ENCODE data around the gene GJD4.

GJD4 gene

DNA sequence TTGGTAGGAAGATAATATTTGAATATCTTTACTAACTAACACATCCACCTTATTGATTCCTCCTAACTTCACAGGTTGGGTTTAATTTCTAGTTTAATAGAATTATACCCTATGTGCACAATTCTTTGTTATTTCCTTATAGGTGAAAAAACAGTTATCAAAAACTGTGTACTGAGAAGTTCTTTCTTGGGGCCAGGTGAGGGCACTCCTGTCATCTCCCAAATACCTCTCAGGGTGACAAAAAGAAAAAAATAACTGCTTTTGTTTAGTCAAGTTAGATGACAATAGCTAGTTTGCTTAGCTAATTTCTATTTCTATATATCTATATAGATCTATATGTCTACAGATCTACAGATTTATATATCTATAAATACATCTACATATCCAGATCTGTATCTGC is 26.9 kb downstream of the GJD4 start:
- DNase-seq: no peak

DNA sequence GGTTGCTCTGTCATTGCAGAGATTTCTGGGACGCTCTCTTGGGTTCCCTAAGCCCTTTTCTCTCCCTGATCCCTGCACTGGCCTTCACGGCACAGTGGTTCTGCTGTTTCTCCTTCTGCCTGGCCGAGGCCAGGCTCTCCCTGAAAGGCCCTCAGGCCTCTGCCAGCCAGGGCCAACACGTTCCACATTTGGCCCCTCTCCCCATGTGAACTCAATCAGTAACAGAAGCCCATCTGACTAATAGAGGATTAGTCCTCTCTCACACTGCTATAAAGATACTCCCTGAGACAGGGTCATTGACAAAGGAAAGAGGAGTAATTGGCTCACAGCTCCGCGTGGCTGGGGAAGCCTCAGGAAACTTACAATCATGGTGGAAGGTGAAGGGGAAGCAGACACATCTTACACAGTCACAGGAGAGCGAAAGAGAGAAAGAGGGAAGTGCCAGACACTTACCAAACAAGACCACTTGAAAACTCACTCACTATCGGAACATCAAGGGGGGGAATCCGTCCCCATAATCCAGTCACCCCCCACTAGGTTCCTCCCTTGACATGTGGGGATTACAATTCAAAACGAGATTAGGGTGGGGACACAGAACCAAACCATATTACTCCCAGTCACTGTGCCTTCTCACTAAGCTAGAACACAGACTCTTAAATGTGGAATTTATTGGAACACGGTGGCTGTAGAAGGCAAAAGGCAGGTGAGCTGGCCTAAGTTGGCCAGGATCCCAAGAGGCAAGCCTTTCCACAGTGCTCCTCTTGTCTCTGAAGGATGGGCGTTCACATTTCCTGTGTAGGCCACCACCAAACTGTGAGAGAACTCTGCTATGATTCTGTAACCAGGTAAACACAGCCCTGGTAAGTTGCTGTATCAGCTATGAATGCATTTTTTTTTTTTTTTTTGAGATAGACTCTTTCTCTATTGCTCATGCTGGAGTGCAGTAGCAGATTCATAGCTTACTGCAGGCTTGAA is 28.2 kb downstream of the GJD4 start:
- DNase-seq: no peak

DNA sequence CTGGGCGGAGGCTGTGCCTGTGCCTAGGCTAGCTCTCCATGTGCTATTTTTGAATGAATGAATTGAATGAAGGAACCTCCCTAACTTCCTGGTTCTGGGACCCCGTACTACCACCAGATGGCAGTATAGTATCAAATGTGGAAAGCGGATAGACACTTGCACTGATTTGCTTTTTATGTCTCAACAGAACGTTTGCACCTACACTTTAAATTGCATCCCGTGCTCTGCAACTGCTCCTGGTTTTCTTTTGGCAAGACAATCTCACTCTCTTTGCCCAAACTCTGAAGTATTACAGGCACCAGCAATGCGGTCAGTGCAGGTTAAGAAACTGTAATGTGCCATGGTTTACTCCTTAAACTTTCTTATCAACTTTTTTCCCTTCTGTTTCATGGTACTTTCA is 30.4 kb downstream of the GJD4 start:
- DNase-seq: peak in 1 of 2 donors; percentile 45

DNA sequence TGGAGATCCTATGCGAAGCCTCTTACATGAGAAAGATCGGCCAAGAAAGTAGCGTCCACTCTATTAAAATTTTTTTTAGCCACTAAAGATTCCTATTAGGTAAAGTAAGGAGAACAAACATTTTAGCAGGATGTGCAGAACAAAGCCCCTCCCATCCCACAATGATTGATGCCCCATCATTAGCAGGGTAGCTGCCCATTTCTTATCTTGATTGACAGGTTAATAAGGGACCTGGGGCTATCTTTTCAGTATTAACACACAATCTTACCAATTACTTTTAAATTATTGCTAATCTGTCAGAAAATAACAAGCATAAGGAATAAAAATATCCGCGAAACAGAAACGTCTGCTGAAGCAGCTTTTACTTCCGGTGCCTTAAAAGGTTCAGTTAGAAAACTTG is 31.8 kb downstream of the GJD4 start:
- DNase-seq: no peak

DNA sequence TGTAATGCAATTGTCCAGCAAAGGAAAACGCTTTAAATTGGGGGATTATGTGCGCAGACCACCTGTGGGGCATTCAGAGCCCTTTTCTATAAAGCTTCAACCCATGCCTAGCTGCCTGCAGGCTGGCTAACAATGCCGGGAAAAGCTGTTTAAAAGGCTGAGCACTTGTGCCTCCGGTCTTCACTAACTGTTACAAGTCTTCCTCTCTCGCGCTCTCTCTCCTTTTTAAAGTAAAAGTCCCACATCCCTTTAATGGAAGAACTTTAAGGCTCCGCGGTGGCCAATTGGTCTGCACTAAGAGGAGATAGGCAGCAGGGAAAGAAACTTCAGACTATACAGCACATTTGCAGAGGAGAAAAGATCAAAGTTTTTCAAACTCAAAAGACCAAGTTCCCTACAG is 32.3 kb downstream of the GJD4 start:
- no peak for DNase-seq

DNA sequence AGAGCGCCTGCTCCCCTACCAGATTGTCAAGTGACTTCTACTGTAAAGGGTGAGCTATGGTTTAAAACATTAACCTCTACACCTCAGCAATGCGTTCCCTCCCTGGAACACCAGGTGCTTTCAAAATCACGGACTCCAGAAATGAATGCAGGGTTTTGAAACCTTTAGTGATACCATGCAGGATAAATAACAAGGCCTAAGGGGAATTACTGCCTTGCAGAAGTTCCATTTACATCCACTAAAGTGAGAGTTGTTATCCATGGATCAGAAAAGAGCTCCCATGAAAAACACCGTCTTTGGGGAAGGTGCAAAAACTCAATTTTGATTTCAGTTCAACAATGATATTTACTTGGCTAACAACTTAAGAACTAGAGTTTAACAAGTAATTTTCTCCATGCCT is 33.0 kb downstream of the GJD4 start:
- no peak for DNase-seq

DNA sequence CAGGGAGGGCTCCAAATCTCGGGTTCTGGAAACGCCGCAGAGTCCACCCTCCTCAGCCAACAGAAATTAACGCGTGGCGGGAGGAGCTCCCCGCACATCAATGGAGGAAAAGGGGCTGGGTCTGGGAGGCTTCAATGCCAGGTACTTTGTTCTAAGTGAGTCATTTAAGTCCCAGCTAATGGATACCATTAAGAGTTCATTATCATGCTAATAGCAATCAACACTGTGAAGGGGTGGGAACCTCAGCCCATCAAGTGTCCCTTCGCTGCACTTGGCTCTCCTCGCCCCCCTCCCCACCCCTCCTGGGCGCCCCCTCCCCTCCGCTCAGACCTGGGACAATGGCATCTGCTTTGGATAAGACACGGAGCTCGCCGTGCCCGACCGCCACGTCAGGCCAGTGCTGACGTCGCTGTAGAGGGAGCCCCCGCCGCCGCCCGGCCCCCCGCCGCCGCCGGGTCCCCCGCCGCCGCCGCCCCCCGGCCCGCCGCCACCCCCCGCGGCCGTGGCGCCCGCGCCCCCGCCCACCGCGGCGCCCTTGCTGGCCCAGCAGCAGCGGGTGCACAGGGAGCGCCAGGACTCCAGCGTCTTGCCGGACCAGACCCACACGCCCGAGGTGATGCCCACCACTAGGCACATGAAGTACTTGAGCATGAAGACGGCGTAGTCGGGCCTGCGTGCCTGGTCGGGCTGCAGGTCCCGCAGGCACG is 34.0 kb downstream of the GJD4 start:
- no peak for DNase-seq

DNA sequence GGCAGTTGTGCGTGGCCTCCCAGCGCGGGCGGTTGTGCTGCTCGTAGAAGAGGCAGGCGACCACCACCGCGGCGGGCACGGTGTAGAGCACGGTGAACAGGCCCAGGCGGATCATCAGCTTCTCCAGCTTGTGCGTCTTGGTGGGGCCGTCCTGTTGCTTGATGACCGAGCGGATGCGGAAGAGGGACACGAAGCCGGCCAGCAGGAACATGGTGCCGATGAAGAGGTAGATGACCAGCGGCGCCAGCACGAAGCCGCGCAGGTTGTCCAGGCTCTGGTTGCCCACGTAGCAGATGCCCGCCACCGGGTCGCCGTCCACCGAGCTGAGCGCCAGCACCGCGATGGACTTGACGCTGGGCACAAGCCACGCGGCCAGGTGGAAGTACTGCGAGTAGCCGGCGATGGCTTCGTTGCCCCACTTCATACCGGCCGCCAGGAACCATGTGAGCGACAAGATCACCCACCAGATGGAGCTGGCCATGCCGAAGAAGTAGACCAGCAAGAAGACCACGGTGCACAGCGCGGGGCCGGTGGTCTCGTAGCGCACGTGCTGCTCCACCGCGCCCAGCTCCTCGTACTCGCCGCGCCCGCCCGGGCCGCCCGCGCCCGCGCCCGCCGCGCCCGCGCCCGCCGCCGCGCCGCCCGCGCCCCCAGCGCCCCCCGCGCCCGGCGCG is 34.7 kb downstream of the GJD4 start:
- DNase-seq: no peak

DNA sequence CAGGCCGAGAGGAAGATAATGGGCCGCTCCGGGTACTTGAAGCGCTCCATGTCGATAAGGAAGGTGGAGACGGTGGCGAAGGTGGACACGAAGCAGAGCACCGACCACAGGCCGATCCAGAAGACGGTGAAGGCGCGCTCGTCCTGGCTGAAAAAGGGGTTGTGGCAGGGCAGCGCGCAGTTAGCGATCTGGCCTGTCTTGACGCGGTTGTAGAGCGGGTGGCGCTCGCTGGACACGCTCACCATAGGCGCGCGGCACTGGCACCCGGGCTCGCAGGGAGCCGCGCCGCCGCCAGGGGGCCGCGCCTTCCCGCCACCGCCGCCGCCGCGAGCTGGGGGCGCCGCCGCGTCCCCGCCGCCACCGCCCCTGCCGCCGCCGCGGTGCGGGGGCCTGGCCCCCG is 35.3 kb downstream of the GJD4 start:
- DNase-seq: peak; percentile 29 to 30

DNA sequence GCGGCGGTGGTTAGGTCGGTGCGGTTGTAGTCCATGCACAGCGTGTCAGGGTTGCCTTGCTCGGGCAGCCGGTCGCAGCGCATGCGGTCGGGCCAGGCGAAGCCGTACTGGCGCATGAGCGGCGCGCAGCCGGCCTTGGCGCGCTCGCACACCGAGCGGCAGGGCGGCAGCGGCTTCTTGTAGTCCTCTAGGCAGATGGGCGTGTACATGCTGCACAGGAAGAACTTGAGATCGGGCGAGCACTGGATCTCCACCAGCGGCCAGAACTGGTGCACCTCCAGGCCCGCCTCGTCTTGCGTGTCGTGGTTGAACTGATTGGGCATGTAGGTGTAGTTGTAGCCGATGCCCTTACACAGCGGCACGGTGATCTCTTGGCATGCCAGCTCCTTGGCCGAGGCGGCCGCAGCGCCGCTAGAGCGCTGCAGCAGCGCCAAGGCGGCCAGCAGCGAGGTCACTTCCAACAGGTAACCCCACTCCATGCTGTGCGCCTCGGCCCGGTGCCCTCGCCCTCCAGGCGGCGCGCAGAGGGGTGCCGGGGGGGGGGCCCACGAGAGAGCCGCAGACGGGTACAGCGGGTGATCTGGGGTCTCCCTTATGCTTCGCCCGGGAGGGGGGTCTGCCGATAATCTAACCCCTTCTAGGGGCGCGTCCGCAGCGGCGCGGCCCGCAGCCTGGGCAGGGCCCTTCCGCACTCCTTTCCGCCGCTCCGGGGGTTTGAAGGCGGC is 36.0 kb downstream of the GJD4 start:
- DNase-seq: peak in 1 of 2 donors; percentile 32

DNA sequence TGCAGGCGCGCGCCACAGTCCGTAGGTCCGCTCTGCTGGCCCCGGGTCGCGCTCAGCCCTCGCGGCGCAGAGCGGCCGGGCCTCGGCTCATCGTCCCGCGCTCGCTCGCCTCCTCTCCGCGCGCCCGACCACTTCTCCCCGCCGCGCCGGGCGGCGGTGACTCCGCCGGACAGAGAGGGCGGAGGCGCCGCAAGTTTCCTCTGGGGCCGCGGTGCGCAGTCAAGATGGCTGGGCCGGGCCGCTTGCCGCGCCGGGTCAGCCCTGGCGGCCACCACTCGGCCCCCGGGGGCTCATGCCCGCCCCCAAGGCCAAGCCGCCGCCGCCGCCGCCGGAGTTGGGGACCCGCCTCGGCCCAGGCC is 36.5 kb downstream of the GJD4 start:
- no peak for DNase-seq

DNA sequence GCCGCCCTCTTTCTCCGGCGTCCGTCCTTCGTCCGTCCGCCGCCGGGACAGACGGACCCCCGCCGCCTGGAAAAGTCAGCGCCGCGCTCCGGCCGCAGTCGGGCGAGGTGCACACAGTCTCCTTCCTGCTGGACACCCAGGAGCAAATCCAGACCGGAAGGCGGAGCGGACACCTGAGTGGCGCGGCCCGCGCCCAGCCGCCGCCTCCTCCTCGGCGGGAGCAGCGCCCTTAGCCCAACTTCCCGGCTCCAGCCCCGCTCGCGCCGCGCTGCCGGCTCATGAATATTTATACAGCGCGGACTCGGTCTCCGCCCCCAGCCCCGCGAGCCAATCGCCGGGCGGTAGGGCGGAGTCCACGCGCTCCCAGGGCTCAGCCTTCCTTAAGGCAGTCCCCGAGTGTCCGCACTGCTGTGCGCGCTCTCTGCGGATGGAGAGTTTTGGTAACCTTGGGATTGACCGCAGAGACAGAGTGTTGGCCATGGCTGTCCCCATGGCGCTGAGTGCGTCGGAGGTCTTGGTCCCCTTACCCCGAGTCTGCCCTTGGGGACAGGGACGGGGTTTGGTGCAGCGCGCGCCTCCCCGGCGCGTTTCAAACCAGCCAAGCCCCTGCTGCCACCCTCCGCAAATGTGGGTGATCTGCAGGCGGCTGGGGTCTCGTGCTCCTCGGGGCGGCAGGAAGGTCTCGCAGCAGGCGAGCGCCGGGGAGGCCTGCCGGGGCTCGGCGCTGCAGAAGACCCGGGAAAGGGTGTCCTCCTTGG is 37.1 kb downstream of the GJD4 start, which contains the start of gene FZD8:
Gene FZD8 (minus strand): TSS at position 262 of the 758 bp plus-strand sequence. CDS start 867 bp downstream, outside the sequence.
- DNase-seq: peak; percentile 63 to 68

DNA sequence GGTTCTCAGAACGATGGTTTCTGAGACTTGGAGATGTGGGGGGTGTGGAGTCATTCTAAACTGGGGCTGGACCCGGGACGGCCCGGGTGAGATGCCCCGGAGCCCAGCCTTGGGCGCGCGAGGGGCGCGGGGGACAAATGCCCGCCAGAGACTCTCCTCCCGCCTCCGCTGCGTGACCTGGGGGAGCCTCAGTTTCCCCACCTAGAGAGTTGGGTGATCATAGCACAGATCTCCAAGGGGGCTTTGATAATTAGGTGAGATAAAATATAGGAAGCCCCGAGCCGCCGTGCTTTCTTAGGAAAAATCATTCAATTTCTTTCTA is 37.6 kb downstream of the GJD4 start:
- DNase-seq: no peak

DNA sequence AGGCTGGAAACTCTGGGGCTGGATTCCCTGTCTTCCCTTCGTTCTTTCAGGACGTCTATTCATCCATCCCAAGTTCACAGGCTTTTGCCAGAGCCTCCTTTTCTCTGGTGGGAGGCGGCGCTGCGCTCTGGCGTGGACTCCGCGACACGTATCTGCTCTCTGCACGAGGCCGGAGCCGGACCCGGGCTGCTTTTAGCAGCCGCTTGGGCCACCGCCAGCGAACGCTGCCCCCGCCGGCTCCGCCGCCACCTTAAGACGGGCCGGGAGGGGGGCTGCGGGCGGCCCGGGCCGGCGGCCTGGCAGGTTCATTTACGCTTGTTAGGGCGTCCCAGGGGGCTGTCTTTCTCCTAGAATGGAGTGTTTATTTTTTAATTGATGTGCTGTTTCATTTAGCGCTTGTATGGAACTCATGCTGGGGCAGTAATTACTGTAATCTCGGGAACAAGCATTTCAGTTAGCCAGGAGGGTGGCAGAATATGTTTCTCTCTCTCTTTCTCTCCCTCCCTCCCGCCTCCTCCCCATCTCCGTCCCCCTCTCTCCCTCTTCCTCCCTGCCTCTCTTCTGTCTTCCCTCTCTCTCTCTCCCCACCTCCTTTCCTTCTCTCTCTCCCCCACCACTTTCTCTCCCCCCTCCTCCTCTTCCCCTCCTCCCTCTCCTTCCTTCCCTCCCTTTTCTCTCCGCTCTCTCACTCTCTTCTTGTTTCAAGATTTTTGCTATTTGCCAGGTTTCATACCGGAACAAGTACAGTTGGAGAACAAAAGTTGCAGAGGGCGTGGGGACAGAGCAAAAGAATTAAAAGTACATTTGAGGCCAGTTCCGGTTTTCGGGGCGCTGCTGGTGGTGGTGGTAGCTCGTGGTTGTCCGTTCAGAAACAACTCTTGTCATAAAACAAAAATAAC is 38.3 kb downstream of the GJD4 start:
- no peak for DNase-seq

DNA sequence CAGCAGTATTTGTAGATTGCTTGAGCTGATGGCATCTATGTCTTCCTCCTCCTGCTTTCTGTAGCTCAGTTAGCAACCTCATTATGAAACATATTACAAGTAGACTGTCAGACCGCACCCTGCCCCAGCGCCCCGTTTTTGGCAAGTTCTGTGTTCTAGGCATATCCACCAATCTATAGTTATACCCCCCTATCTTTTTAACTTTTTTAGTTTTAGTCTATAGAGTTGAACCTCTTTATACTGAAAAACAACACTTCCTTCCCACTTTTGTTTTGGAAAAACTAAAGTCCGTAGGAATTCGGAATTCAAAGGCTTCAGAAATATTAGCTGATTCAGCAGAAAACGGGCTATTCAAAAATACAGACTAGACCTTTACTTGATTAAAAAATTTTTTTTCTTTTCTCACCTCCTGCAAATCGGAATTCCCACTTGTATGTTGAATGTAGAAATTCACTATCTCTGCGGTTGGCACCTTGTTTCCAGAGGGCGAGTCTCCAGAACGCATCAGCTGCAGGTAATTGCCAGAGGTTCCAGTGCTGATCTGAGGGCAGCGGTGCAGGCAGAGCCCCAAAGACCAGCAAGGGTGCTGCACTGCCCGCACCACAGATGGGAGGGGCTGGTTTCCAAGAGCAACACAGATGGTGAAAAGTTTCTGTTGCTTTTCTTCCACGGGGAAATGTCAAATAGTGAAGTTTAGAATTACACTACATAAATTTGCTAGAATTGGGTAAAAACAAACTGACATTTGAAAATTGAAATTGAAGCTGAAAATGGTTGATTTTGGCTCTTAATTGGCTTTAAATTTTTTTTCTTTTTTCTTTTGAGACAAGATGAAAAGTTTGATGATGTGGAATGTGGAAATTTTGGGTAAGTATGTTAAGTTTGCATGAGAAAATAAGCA is 39.2 kb downstream of the GJD4 start:
- DNase-seq: no peak

DNA sequence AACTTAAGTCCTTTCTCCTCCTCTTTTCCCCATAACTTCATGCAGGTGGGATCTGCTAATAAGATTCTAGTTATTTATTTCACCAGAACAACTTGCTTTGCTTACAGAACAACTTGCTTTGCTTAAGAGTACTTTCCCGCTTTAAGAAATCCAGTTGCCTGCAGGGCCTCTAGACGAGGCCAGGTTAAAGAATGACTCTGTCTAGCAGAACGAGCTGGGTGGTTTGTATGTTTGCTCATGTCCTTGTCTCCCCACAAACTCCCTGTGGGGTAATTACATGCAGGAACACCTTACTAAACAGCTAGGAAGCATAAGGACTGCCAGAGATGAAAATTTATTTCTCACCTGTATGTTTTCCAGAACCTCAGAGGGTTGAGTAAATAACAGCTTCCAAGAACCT is 45.8 kb downstream of the GJD4 start:
- no peak for DNase-seq

DNA sequence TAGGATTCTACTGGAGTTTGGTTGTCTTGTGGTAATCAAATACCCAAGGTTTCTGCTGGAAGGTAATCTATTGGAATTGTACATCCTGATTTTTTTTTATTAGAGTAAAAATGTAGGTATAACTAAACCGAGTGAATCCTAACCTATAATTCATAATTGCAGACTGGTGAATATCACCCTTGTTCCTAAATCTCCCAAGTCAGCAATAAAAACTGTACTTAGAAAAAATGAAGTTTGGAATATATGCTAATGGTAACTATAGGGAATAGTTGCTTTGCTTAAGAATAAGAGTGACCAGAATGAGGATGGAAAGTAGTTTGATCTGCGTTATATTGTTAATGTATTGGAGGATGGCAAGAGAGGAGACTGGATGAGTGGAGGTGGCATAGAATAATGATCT is 47.7 kb downstream of the GJD4 start:
- no peak for DNase-seq

DNA sequence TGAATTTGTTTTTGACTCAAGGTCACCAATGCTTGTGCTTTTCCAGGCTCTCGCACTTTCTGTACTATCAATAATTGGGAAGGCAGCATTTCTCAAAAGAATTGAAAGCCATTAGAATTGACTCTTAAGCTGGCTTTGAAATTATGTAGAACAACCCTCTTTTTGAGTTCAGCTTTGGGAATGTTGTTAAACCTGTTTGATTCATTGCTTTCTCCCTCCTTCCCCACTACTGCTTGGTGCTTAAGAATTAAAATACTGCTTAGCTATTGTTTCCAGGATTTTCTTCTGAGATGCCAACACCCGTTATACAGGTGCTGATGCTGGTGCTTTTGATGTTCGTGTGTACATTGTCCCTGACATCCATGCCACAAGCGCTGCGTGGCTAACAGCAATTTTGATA is 52.5 kb downstream of the GJD4 start:
- no peak for DNase-seq

Measured in activated CD4-positive, alpha-beta T cell treated with anti-CD3 and anti-CD28 coated beads for 4 hours (primary cell).